ENCODE results near the gene TBRG4. TPM values are rescaled to one million over a fixed set of nuclear protein-coding genes. Genes with fewer than 3 reads are reported as not detected.

TBRG4 gene
- total RNA-seq, 1 experiment from 2014 or later, result 81.5 TPM

- H3K36me3 ChIP-seq (ENCODE audit: insufficient read depth, low read length), result peaks cover 18% of the 10 kb centered on the region
- H3K27ac ChIP-seq (ENCODE audit: low read length), result no peak overlapping the region
- H3K27me3 ChIP-seq (ENCODE audit: low read length), result no peaks in the 10 kb centered on the region
- no peaks in the 10 kb centered on the region for H3K79me2 ChIP-seq (ENCODE audit: low read length)
- no peak overlapping the region for H2AFZ ChIP-seq (ENCODE audit: low read length)
- no peaks in the 10 kb centered on the region for H3K9me2 ChIP-seq (replicated peaks; ENCODE audit: insufficient read depth, low read length)
- no peak overlapping the region for H3K9ac ChIP-seq (ENCODE audit: low read length)
- 0 out of 2 replicates have a peak, but pooled peaks cover 10% of the 10 kb centered on the region for H4K20me1 ChIP-seq (ENCODE audit: insufficient read depth, low read depth, low read length)
- H3K4me1 ChIP-seq (ENCODE audit: low read length), result peaks cover 4% of the 10 kb centered on the region; the same call in 1 of the 2 replicates
- DNase-seq, result no peak
- no peak overlapping the region for H3K4me3 ChIP-seq (ENCODE audit: low read length)
- H3K9me3 ChIP-seq (ENCODE audit: low read length), result no peaks in the 10 kb centered on the region
- H3K4me2 ChIP-seq (ENCODE audit: low read depth, low read length, poor library complexity, severe bottlenecking), result no peak overlapping the region
Observed at GRCh38 chr7:45075355-45075644, 36.2 kb downstream of the TBRG4 start.

GRCh38 chr7:45074528-45075354 is 36.8 kb downstream of the TBRG4 start:
- no peak overlapping the region for H3K4me2 ChIP-seq (ENCODE audit: low read depth, low read length, poor library complexity, severe bottlenecking)
- H3K9me3 ChIP-seq (ENCODE audit: low read length), result no peaks in the 10 kb centered on the region
- H3K27me3 ChIP-seq (ENCODE audit: low read length), result no peaks in the 10 kb centered on the region
- peaks cover 4% of the 10 kb centered on the region; the same call in 1 of the 2 replicates for H3K4me1 ChIP-seq (ENCODE audit: low read length)
- peaks cover 20% of the 10 kb centered on the region for H3K36me3 ChIP-seq (ENCODE audit: insufficient read depth, low read length)
- no peaks in the 10 kb centered on the region for H3K9me2 ChIP-seq (replicated peaks; ENCODE audit: insufficient read depth, low read length)
- DNase-seq, result no peak
- H2AFZ ChIP-seq (ENCODE audit: low read length), result no peak overlapping the region
- H4K20me1 ChIP-seq (ENCODE audit: insufficient read depth, low read depth, low read length), result 0 out of 2 replicates have a peak, but pooled peaks cover 10% of the 10 kb centered on the region
- H3K4me3 ChIP-seq (ENCODE audit: low read length), result no peak overlapping the region
- H3K79me2 ChIP-seq (ENCODE audit: low read length), result no peaks in the 10 kb centered on the region
- H3K9ac ChIP-seq (ENCODE audit: low read length), result no peak overlapping the region
- no peak overlapping the region for H3K27ac ChIP-seq (ENCODE audit: low read length)

GRCh38 chr7:45073786-45074527 is 37.5 kb downstream of the TBRG4 start:
- Histone ChIP-seq H3K27me3 (ENCODE audit: low read length) (no peaks in the 10 kb centered on the region), H3K9ac (ENCODE audit: low read length) (no peak overlapping the region), H3K36me3 (ENCODE audit: insufficient read depth, low read length) (peaks cover 20% of the 10 kb centered on the region), H3K79me2 (ENCODE audit: low read length) (no peaks in the 10 kb centered on the region), H3K9me3 (ENCODE audit: low read length) (no peaks in the 10 kb centered on the region), H3K4me2 (ENCODE audit: low read depth, low read length, poor library complexity, severe bottlenecking) (no peak overlapping the region), H3K27ac (ENCODE audit: low read length) (no peak overlapping the region), H2AFZ (ENCODE audit: low read length) (no peak overlapping the region), H3K4me1 (ENCODE audit: low read length) (peaks cover 5% of the 10 kb centered on the region), H3K4me3 (ENCODE audit: low read length) (no peak overlapping the region), H4K20me1 (ENCODE audit: insufficient read depth, low read depth, low read length) (peaks cover 11% of the 10 kb centered on the region; the same call in 1 of the 2 replicates), H3K9me2 (replicated peaks; ENCODE audit: insufficient read depth, low read length) (no peaks in the 10 kb centered on the region)
- no peak for DNase-seq

GRCh38 chr7:45073031-45073785 is 38.3 kb downstream of the TBRG4 start:
- Histone ChIP-seq H3K9ac (ENCODE audit: low read length) (no peak overlapping the region), H3K4me3 (ENCODE audit: low read length) (no peak overlapping the region), H3K4me2 (ENCODE audit: low read depth, low read length, poor library complexity, severe bottlenecking) (no peak overlapping the region), H3K27ac (ENCODE audit: low read length) (no peak overlapping the region), H3K36me3 (ENCODE audit: insufficient read depth, low read length) (peaks cover 20% of the 10 kb centered on the region), H2AFZ (ENCODE audit: low read length) (no peak overlapping the region), H3K79me2 (ENCODE audit: low read length) (no peaks in the 10 kb centered on the region), H4K20me1 (ENCODE audit: insufficient read depth, low read depth, low read length) (peaks cover 19% of the 10 kb centered on the region; the same call in 1 of the 2 replicates), H3K4me1 (ENCODE audit: low read length) (peaks cover 12% of the 10 kb centered on the region), H3K9me2 (replicated peaks; ENCODE audit: insufficient read depth, low read length) (no peaks in the 10 kb centered on the region), H3K9me3 (ENCODE audit: low read length) (no peaks in the 10 kb centered on the region), H3K27me3 (ENCODE audit: low read length) (no peaks in the 10 kb centered on the region)
- no peak for DNase-seq

GRCh38 chr7:45072131-45073030 is 39.1 kb downstream of the TBRG4 start:
- H3K79me2 ChIP-seq (ENCODE audit: low read length), result peaks cover 3% of the 10 kb centered on the region; the same call in 1 of the 2 replicates
- H2AFZ ChIP-seq (ENCODE audit: low read length), result no peak overlapping the region
- no peaks in the 10 kb centered on the region for H3K9me2 ChIP-seq (replicated peaks; ENCODE audit: insufficient read depth, low read length)
- peaks cover 22% of the 10 kb centered on the region for H4K20me1 ChIP-seq (ENCODE audit: insufficient read depth, low read depth, low read length)
- H3K4me1 ChIP-seq (ENCODE audit: low read length), result peaks cover 13% of the 10 kb centered on the region
- H3K9ac ChIP-seq (ENCODE audit: low read length), result no peak overlapping the region
- peaks cover 20% of the 10 kb centered on the region for H3K36me3 ChIP-seq (ENCODE audit: insufficient read depth, low read length)
- no peak for DNase-seq
- no peaks in the 10 kb centered on the region for H3K9me3 ChIP-seq (ENCODE audit: low read length)
- no peak overlapping the region for H3K4me2 ChIP-seq (ENCODE audit: low read depth, low read length, poor library complexity, severe bottlenecking)
- no peaks in the 10 kb centered on the region for H3K27me3 ChIP-seq (ENCODE audit: low read length)
- no peak overlapping the region for H3K4me3 ChIP-seq (ENCODE audit: low read length)
- H3K27ac ChIP-seq (ENCODE audit: low read length), result no peak overlapping the region

GRCh38 chr7:45071528-45071927 is 40.0 kb downstream of the TBRG4 start:
- H3K4me2 ChIP-seq (ENCODE audit: low read depth, low read length, poor library complexity, severe bottlenecking), result no peak overlapping the region
- no peak for DNase-seq
- no peak overlapping the region for H2AFZ ChIP-seq (ENCODE audit: low read length)
- peaks cover 4% of the 10 kb centered on the region for H3K79me2 ChIP-seq (ENCODE audit: low read length)
- H3K9me3 ChIP-seq (ENCODE audit: low read length), result no peaks in the 10 kb centered on the region
- H3K36me3 ChIP-seq (ENCODE audit: insufficient read depth, low read length), result peaks cover 18% of the 10 kb centered on the region; the same call in 1 of the 2 replicates
- no peak overlapping the region for H3K9ac ChIP-seq (ENCODE audit: low read length)
- no peak overlapping the region for H3K4me3 ChIP-seq (ENCODE audit: low read length)
- no peak overlapping the region for H3K27ac ChIP-seq (ENCODE audit: low read length)
- H3K9me2 ChIP-seq (replicated peaks; ENCODE audit: insufficient read depth, low read length), result no peaks in the 10 kb centered on the region
- peaks cover 23% of the 10 kb centered on the region for H4K20me1 ChIP-seq (ENCODE audit: insufficient read depth, low read depth, low read length)
- peaks cover 13% of the 10 kb centered on the region for H3K4me1 ChIP-seq (ENCODE audit: low read length)
- H3K27me3 ChIP-seq (ENCODE audit: low read length), result no peaks in the 10 kb centered on the region

- no peak overlapping the region for H3K27ac ChIP-seq (ENCODE audit: low read length)
- H3K36me3 ChIP-seq (ENCODE audit: insufficient read depth, low read length), result peaks cover 20% of the 10 kb centered on the region; the same call in 1 of the 2 replicates
- H2AFZ ChIP-seq (ENCODE audit: low read length), result no peak overlapping the region
- H3K9ac ChIP-seq (ENCODE audit: low read length), result no peak overlapping the region
- no peaks in the 10 kb centered on the region for H3K27me3 ChIP-seq (ENCODE audit: low read length)
- DNase-seq, result no peak
- no peaks in the 10 kb centered on the region for H3K9me2 ChIP-seq (replicated peaks; ENCODE audit: insufficient read depth, low read length)
- peaks cover 7% of the 10 kb centered on the region for H3K79me2 ChIP-seq (ENCODE audit: low read length)
- H3K4me1 ChIP-seq (ENCODE audit: low read length), result peaks cover 13% of the 10 kb centered on the region
- no peak overlapping the region for H3K4me2 ChIP-seq (ENCODE audit: low read depth, low read length, poor library complexity, severe bottlenecking)
- H3K9me3 ChIP-seq (ENCODE audit: low read length), result no peaks in the 10 kb centered on the region
- peaks cover 16% of the 10 kb centered on the region for H4K20me1 ChIP-seq (ENCODE audit: insufficient read depth, low read depth, low read length)
- H3K4me3 ChIP-seq (ENCODE audit: low read length), result no peak overlapping the region
Observed at GRCh38 chr7:45070254-45070642, 41.2 kb downstream of the TBRG4 start.
